Colonic mucosa (tissue), 4 donors: ENCODE data around the gene IFI27L2. TPM values are rescaled to one million over a fixed set of nuclear protein-coding genes. Genes with fewer than 3 reads are reported as not detected.

Experiments used
- DNase-seq: peaks from one replicate; pipeline ENCODE4 v3.0.0-alpha.2; 2020
- H3K27ac ChIP-seq: fragments of 200-600 bp; one replicate; pipeline ENCODE4 v1.8.0; 2021
- H3K27me3 ChIP-seq: fragments of 200-600 bp; one replicate; pipeline ENCODE4 v1.8.0; 2021
- H3K36me3 ChIP-seq: fragments of 200-600 bp; one replicate; pipeline ENCODE4 v1.8.0; 2021
- H3K4me1 ChIP-seq: fragments of 200-600 bp; one replicate; pipeline ENCODE4 v1.8.0; 2021; ENCODE audit warnings: mild to moderate bottlenecking
- H3K4me3 ChIP-seq: fragments of 200-600 bp; one replicate; pipeline ENCODE4 v1.8.0; 2021
- H3K9ac ChIP-seq, 2 donors: one replicate each; pipeline ENCODE4 v1.7.0; 2013; ENCODE audit warnings: control low read depth in 2 of 2, low read depth in 2 of 2, low read length in 2 of 2
- H3K9me3 ChIP-seq: fragments of 200-600 bp; one replicate; pipeline ENCODE4 v1.8.0; 2021
- intact Hi-C: fragments of 100-400 bp; cut with DNase I; formaldehyde crosslinking; loops from one replicate; pipeline ENCODE4 v1.14.1; 2022
- total RNA-seq, 2 donors: library from RNA; stranded (reverse); fragmentation: NEBNext Ultra II Directional in 1 of 2; extraction: Animal tissue kit (Norgen Biotek cat#: 25700) in 1 of 2; gene quantifications; one replicate each; pipeline ENCODE4 v1.2.1, GENCODE V29; 2021
- TF ChIP-seq, protein P1 (sequence below): fragments of 200-600 bp; IDR thresholded peaks from one replicate; pipeline ENCODE4 v1.8.0; 2022; ENCODE audit warnings: antibody characterized with exemption, mild to moderate bottlenecking
- donor health status: healthy.
- donor health status: DM: no; HTN: no; CAD: no.
- donor health status: DM: no; HTN: no; CAD: no.

IFI27L2 gene, protein sequence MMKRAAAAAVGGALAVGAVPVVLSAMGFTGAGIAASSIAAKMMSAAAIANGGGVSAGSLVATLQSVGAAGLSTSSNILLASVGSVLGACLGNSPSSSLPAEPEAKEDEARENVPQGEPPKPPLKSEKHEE
- total RNA-seq, result 10 to 100 TPM; 27.6 to 51.4 TPM

DNA sequence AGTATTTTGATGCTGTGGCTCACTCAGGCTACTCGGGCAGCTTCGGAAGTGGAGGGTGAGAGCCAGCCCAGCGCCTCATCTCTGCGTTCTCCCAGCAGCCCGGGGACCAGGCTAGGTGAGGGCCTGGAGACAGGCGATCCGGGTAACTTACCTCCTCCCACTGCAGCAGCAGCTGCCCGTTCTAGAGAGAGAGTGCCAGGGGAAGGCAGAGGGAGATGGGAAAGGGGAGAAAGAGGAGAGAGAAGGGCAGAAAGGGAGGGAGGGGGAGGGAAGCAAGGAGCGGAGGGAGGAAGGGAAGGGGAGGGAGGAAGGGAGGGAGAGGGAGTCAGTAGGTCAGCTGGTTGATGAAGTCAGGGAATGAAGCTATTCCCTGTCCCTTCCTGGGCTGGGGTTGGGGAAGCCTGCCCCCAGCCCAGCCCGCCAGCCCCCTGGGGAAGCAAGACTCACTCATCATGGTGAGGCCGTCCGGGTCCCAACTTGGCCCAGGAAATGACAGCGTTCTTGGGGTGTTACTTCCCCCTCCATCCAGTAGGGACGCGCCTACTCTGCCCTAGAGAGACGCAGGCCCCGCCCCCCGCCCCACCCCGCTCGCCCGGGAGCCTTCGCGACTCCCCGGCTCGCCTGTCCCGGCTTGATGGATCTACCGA is at the start of gene IFI27L2:
IFI27L2 (minus strand) TSS at position 494 of the 647 bp plus-strand sequence; CDS start at position 454, 40 bp downstream.
- no peaks in the 10 kb centered on the region for H3K36me3 ChIP-seq
- no peaks in the 10 kb centered on the region for H3K9me3 ChIP-seq
- H3K4me1 ChIP-seq, result no peaks in the 10 kb centered on the region
- no peaks in the 10 kb centered on the region for H3K27me3 ChIP-seq
- DNase-seq, result peak; percentile 81
- peak within 1 kb of the TSS; percentile 49 for H3K4me3 ChIP-seq
- intact Hi-C loops, result loop anchor here (10.0 kb wide), 1 partner anchor 184 kb away; no protein-coding TSS in a partner anchor
- TF ChIP-seq, protein P1, sequence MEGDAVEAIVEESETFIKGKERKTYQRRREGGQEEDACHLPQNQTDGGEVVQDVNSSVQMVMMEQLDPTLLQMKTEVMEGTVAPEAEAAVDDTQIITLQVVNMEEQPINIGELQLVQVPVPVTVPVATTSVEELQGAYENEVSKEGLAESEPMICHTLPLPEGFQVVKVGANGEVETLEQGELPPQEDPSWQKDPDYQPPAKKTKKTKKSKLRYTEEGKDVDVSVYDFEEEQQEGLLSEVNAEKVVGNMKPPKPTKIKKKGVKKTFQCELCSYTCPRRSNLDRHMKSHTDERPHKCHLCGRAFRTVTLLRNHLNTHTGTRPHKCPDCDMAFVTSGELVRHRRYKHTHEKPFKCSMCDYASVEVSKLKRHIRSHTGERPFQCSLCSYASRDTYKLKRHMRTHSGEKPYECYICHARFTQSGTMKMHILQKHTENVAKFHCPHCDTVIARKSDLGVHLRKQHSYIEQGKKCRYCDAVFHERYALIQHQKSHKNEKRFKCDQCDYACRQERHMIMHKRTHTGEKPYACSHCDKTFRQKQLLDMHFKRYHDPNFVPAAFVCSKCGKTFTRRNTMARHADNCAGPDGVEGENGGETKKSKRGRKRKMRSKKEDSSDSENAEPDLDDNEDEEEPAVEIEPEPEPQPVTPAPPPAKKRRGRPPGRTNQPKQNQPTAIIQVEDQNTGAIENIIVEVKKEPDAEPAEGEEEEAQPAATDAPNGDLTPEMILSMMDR, result no peak
- peak within 1 kb of the TSS; percentile 34 for H3K27ac ChIP-seq
- H3K9ac ChIP-seq, result peak within 1 kb of the TSS; percentile 69 to 73

DNA sequence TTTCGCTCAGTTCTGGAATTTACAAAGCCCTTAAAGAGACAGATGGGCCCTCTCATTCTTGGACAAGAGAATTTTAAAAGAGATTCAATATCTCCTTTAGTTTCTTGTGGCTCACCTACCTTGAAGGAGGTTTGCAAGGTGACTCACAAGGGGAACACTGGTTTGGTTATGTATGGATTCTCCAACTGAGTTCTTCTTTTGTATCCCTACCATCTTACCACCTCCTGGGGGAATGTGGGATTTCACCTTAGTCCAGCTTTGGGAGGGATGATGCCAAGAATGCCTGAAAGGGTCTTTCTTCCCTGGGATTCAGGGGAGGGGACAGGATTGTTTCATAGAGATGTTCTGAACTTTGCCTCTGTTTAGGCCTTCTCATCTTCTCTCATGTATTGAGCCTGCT is 48.4 kb upstream of the IFI27L2 start:
- H3K9me3 ChIP-seq, result no peaks in the 10 kb centered on the region
- DNase-seq, result no peak
- intact Hi-C loops, result loop anchor here (5.0 kb wide), 2 partner anchors 41 to 141 kb away; no protein-coding TSS in a partner anchor
- no peak overlapping the region for H3K27ac ChIP-seq
- no peaks in the 10 kb centered on the region for H3K4me1 ChIP-seq
- peaks cover 27% of the 10 kb centered on the region for H3K27me3 ChIP-seq
- H3K4me3 ChIP-seq, result no peak overlapping the region
- no peaks in the 10 kb centered on the region for H3K36me3 ChIP-seq
- TF ChIP-seq, protein P1, result no peak
- H3K9ac ChIP-seq, result no peak overlapping the region

DNA sequence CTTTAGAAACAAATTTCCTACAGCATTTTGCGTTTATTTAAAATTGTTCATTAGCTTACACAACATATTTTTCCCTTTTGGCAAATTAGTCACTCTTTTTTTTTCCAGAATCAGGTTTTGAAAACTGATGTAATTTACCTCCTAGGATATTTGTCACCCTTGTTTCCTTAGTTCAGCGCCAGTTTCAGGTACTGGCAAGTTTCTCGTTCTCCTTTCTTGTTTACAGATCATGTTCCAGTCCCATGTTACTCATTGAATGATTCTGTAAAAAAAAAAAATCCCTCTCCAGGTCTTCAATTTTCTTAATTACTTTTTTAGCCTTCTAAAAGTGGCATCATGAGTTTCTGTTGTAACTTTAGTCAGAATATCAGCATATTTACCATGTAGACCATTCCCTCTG is 47.4 kb upstream of the IFI27L2 start:
- H3K9me3 ChIP-seq, result no peaks in the 10 kb centered on the region
- no peaks in the 10 kb centered on the region for H3K4me1 ChIP-seq
- H3K27ac ChIP-seq, result no peak overlapping the region
- no peak overlapping the region for H3K9ac ChIP-seq
- TF ChIP-seq, protein P1, result no peak
- peaks cover 27% of the 10 kb centered on the region for H3K27me3 ChIP-seq
- H3K4me3 ChIP-seq, result no peak overlapping the region
- DNase-seq, result no peak
- intact Hi-C loops, result loop anchor here (5.0 kb wide), 2 partner anchors 40 to 140 kb away; no protein-coding TSS in a partner anchor
- no peaks in the 10 kb centered on the region for H3K36me3 ChIP-seq

DNA sequence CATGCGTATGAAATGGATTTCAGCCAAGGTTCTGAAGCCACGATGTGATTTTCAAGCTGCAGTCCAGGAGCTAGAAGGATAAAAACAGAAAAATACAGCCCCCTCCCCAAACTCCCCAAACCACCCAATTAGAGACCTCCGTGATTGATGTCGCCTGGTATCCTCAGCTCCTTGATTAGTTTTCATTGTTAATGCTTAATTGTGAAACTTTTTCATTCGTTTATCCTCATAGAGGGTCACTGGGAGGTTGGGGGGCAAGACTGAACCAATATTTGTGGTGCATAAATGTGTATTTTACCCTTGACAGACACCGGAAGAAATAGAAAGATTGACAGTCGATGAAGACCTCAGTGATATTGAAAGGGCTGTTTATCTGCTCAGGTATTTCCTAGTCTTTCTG is 46.3 kb upstream of the IFI27L2 start:
- TF ChIP-seq, protein P1, result no peak
- no peaks in the 10 kb centered on the region for H3K4me1 ChIP-seq
- intact Hi-C loops, result loop anchor here (5.0 kb wide), 2 partner anchors 38 to 138 kb away; no protein-coding TSS in a partner anchor
- H3K27ac ChIP-seq, result no peak overlapping the region
- H3K9ac ChIP-seq, result no peak overlapping the region
- H3K4me3 ChIP-seq, result no peak overlapping the region
- no peak for DNase-seq
- no peaks in the 10 kb centered on the region for H3K9me3 ChIP-seq
- H3K36me3 ChIP-seq, result no peaks in the 10 kb centered on the region
- H3K27me3 ChIP-seq, result peaks cover 27% of the 10 kb centered on the region

DNA sequence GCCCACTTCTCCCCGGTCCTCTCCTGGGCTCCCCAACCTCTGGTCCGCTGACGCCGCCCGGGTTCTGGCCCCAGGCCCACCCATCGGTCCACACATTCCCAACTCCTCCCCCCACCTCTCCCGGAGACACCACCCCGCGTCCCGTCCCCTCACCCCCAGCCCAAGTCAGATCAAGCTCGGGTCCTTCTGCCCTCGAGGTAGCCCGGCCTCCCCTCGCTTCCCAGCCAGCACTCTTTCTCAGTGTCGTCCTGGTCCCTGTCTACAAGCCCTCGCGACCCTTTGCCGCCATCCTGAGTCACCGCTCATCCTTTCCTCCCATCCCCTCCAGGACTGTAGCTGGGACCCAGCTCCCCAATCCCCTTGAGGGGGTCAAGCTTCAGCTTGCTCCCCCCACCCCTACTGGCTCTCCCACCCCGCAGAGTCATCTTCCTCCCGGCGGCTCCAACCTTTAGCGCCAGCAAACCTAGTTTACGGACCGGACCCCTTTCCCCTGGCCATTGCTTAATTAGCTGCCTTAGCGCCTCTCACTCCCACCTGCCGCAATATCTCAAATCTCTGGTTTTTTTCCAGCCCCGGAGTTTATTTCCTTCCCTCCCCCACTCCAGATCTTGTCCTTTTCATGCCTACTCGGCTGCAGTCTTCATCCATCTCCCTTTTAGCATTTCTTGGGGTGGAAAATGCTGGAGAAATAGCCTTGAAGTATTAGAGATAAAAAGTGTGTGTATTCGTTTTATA is 45.8 kb upstream of the IFI27L2 start:
- H3K4me3 ChIP-seq, result no peak overlapping the region
- no peak overlapping the region for H3K27ac ChIP-seq
- H3K27me3 ChIP-seq, result peaks cover 27% of the 10 kb centered on the region
- H3K4me1 ChIP-seq, result no peaks in the 10 kb centered on the region
- H3K9me3 ChIP-seq, result no peaks in the 10 kb centered on the region
- no peak for DNase-seq
- intact Hi-C loops, result loop anchor here (5.0 kb wide), 2 partner anchors 38 to 138 kb away; no protein-coding TSS in a partner anchor
- H3K9ac ChIP-seq, result no peak overlapping the region
- TF ChIP-seq, protein P1, result no peak
- H3K36me3 ChIP-seq, result no peaks in the 10 kb centered on the region
